CD4-positive, alpha-beta T cell treated with Interleukin-21 for 1 hour (primary cell): Measurements from ENCODE around the gene UBE2D1.

ENCODE experiments used
- DNase-seq: peaks from one replicate; pipeline ENCODE4 v3.0.0-alpha.2; 2020

Gene UBE2D1

DNA sequence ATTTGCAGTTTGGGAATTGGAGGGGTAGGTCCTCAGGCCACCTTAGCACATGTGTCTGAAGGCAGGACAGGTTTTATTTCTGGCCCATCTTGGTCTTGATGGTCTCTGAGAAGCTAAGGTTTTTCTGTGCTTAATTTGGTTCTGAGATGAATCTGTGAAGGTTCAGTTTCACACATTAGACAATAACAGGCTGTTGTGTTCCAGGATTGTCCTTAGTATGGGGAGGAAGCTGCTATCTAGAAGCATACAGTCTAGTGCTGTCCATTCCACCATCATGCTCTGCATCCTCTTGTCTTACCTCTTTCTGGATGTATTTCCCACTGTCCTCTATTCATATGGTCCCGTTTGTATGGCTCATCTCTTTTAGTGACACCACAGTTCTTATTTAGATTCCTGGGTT is 7.1 kb downstream of the UBE2D1 start:
- no peak for DNase-seq

DNA sequence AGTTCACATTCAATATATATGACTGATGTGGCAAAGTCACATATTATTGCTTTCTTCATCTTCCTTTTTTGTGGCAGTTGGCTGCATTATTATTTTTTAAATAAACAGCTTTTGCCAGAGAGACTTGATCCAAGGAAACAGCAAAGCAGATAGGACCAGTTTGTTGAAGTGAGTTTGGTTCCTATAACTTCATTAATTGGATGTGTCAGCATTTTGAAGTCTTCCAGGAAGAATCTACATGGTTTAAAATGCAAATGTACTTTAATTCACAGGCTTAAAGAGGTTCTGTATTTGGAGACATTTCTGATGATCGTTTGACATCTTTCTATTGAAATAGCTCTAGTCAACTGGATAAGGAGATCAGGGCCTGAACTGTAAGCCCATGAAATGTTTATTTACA is 13.2 kb downstream of the UBE2D1 start:
- no peak for DNase-seq

DNA sequence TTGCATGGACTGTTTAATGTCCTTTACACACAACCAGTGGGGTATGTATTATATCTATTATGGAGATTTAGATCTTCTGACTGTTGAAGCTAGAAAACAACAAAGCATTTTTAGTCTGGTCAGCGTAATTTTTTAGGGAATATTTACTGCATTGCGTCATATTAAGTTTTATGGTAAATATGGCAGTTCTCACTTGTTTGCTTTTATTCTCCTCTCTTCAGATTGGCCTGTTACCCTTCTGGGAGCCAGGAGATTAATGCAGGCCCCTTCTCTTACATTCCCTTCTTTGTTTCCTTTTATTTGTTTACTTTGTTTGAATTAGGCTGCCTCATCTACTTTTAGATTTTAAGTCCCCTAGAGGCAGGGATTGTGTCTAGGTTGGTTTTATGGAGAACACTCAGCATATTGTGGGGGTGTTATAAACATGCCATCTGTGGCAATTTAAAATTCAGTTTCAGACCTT is 13.8 kb downstream of the UBE2D1 start:
- DNase-seq: no peak

DNA sequence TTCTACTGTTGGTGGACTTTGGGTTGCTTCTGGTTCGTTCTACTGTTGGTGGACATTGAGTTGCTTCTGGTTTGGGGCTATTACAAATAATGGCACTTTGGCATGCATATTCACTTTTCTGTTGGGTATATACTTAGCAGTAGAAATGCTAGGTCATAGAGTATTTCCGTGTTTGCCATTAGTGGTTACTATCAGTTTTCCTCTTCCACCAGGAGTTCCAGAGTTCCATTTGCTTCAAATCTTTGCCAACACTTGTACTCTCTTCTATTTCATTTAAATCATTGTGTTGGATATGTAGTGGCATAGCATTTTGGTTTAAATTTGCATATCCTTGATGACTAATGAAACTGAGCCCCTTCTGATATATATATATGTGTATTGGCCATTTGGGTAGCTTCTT is 15.2 kb downstream of the UBE2D1 start:
- DNase-seq: no peak

DNA sequence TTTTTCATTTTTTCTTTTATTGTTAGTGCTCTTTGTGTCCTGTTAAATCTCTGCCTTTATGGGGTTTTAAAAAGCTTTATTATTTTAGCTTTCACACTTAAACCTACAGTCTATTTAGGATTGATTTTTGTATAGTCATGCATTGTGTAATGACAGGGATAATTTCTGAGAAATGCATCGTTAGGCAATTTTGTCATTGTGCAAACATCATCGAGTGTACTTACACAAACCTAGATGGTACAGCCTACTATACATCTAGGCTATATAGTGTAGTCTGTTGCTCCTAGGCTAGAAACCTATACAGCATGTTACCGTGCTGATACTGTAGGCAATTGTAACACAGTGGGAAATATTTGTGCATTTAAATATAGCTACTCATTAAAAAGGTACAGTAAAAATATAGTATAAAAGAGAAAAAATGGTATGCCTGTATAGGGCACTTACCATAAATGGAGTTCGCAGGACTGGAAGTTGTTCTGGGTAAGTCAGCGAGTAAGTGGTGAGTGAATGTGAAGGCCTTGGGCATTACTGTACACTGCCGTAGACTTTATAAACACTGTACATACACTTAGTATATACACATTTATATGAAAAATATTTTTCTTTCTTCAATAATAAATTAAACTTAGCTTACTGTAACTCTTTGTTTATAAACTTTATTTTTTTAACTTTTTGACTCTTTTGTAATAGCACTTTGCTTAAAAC is 16.0 kb downstream of the UBE2D1 start:
- DNase-seq: no peak

DNA sequence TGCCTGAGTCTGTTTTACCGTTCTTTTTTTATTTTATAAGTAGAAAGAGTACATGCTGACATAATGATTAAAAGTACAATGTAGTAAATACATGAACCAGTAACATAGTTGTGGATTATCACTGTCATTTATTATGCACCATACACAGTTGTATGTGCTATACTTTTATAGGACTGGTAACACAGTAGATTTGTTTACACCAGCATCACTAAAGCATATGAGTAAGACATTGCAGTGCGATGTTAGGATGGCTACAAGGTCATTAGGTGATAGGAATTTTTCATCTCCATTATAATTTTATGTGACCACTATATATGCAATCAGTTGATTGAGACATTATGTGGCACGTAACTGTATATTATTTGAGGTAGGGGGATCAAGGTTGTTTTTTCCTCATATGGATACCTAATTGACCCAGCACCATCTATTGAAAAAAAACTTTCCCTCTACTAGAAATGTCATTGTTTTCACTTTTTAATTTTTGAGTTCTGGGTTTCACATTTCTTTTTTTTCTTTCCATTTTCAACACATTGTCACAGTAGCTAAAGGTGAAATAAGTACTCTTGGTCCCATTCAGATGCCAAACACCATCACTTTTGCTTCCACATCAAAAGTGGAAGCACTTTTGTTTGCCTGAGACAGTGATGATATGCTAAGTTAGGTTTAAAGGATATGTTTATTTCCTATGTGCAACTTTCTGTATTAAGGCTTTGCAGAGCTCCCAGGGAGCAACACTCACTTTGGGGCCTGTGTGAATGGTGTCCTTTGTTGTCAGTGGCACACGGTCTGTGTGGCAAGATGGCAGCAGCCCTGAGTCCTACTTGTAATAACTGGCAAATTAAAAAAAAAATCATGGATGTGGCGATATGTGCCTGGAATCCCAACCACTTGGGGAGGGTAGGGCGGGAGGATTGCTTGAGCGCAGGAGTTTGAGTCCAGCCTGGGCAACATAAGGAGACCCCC is 17.1 kb downstream of the UBE2D1 start:
- DNase-seq: no peak

DNA sequence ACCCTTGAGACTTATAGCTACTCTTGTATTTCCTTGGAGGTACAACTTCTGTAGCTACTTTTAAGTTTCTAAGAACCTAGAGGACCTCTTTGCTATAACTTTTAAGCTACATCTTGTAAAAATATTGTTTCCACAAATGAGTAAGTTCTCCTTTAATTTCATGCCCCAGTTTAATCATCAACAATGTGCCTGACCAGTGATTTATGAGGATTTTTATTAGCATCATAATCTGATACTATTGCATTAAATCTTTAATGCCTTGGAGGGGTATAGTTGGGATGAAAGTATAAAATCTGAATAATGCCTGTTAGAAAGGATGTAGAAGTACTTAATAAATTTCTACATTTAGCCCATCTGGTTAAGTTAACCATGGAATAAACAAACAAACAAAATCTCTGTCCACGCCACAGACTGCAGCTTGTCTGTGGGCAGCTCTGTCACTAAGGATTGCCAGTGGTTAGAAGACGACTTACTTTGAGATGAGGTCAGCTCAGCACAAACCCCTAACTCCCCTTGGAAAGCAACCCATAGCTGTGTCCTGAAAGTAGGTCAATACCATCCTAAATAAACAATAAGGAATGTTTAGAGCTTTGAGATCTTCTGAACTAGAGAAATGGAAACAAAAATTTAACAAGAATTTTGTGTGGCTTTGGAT is 18.3 kb downstream of the UBE2D1 start:
- no peak for DNase-seq

DNA sequence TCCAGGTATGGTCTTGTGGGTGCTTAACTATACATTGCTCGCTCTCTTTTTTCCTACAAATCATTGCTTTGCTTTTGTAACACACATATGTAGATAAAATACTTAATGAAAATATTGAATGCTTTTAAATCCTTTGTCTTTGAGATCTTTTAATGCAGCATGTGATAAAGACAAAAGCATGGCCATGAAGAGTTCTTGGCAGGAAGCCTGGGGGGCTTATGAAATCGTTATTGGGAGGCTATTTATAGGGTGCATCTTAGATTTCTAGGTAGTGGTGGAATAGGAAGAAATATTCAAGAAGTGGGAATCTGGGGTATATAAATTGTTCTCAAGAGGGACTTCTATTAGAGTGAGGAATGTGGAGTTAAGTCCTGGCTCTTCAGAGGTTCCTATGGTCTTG is 21.9 kb downstream of the UBE2D1 start:
- DNase-seq: no peak

DNA sequence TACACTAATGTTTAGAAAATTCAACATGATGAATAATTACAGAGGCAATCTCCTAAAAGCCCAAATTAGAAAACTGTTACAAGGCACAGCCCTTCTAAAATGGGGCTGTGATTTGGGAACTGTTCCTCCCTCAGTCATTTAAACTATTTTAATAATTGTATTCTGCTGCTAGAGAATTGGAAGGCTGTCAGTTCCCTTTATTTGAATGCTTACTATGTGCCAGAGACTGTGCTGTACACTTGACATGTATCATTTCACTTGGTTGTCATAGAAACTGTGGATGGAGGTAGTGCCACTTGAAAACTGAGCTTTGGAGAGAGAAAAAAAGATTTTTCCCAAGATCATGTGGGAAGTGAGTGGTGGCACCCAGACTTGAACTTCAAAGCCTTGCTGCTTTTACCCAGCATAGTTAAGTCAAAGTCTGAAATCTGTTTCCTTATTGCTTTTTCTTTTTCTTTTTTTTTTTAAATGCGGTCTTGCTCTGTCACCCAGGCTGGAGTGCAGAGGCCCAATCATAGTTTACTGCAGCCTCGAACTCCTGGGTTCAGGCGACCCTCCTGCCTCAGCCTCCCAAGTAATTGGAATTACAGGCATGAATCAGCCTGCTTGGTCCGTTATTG is 23.6 kb downstream of the UBE2D1 start:
- DNase-seq: no peak

DNA sequence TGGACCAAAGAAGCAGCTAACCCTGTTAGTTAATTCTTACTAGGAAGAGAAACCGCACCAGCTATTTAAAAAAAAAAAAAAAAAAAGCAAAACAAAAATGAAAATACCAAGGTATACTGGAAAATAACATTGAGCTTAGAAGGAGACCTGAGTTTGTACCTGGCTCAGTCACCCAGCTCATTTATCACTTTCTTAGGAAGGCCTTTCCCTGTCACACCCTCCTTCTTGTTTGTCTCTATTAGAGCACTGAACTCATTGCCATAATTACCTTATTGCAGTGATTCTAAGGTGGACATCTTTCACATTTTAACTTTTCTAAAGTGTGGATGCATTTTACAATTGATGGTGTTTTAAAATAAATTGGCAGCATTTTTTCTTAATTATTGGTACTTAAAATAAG is 24.1 kb downstream of the UBE2D1 start:
- DNase-seq: no peak

DNA sequence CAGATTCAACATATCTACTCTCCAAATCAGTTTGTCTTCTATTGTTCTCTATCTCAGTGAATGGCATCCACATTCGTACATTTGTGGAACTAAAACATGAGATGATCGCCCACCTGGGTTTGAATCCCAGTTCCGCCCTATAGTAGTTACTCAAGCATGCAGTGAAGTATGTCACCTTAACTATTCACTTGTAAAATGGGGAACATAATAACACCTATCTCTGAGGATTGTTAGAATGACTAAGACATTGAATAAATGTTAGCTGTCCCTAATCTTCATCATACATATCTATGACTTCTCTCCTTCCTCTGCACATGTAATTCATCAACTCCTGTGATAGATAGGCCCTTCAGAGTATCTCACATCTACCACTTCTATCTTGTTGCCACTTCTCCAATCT is 24.7 kb downstream of the UBE2D1 start:
- no peak for DNase-seq

DNA sequence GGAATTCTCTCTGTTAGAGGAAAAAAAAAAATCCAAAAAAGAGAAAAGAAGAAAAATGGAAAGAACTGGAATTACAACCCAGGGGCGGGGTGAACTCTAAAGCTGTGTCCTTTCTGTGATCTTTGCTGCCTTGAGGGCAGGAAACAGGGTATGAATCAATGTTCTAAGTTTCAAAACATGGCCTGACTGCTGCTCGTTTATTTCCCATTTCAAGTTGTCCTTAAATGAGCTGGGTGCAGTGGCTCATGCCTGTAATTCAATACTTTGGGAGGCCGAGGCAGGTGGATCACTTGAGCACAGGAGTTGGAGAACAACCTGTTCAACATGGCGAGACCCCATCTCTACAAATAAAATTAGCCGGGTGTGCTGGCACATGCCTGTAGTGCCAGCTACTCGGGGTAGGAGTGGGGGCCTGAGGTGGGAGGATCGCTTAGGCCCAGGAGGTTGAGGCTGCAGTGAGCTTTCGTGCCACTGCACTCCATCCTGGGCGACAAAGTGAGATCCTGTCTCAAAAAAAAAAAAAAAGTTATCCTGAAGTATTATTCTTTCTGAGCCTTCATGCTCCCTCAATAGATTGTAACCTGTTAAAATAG is 25.7 kb downstream of the UBE2D1 start:
- no peak for DNase-seq

DNA sequence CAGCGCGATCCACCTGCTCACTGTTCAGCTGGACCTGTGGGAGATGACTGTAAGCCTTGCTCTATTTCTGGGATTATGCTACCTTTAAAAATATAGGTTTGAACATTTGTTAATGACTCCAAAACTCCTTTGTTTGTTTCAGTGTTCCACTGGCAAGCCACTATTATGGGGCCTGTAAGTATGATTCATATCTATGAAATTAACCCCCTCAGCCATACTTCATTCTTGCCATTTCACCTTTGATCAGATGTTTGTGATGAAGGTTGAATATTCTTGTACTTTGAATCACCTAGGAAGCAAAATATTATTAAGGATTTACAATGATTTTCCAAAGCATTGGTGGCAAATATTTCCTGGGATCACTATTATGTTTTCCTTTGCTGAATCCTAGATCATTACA is 26.5 kb downstream of the UBE2D1 start:
- DNase-seq: no peak

DNA sequence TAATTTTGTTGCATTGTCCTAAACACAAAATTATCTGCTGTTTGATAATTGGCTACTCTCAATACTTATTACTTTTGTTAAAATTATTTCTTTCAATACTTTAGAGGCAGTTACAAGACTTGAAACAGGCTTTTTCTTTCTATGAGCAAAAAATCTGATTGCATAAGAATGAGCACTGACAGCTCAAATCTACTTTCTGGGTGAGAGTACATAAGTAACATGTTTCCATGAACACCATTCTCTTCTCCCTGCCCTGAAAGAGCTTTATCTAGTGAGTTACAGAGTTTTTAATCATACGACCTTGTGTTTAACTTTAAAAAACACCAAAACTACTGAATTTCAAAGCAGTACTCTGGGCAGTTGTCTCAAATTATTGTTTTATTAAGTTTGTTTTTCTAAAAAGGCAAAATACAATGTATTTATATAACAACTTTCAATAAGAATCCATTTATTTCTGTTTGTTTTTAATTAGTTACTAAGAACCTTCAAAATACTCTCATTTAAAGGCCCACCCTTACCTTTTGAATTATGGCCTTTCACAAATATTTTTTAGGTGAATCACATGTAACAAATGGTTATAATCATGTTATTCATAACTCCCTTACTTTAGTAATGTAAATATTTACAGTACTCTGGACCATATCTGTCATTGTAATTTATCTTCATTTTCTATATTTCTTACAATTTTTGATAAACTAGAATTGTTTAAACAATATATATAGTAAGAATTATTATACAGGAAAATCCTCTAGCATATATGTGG is 27.4 kb downstream of the UBE2D1 start:
- DNase-seq: no peak

DNA sequence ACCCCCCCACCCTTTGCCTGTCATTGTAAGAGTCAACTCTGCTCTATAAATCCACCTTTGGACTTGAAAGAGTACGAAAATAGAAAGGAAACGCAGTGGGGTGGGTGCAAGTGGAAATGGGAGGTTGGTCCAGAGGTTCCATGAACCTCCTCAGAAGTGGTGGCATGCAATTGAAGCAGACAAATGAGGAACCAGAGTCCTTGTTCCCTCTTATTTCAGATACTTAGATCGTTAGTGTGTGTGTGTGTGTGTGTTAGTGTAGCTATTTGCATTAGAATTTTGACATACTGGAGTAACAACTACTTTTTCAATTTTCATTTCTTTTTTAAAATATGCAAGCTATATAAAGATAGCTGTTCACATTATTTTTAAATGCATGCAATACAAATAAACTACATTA is 32.3 kb downstream of the UBE2D1 start:
- no peak for DNase-seq

DNA sequence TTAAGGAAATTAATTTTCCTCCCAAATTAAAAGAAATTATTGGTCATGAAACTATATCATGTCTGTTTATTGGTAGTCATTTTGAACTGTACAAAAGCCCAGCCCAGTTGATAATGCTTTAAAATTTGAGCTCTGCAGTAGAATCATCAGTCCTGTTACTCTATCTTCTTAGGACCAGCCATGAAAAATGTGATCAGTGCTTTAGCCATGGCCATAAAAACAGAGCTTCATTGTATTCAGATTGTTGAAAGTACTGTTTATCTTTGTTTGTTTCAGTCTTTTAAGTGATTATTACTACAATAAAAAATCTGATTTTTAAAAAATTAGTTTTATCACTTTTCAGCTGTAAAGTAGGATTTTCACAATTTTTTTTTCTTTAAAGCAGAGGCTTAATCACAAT is 36.7 kb downstream of the UBE2D1 start:
- no peak for DNase-seq

DNA sequence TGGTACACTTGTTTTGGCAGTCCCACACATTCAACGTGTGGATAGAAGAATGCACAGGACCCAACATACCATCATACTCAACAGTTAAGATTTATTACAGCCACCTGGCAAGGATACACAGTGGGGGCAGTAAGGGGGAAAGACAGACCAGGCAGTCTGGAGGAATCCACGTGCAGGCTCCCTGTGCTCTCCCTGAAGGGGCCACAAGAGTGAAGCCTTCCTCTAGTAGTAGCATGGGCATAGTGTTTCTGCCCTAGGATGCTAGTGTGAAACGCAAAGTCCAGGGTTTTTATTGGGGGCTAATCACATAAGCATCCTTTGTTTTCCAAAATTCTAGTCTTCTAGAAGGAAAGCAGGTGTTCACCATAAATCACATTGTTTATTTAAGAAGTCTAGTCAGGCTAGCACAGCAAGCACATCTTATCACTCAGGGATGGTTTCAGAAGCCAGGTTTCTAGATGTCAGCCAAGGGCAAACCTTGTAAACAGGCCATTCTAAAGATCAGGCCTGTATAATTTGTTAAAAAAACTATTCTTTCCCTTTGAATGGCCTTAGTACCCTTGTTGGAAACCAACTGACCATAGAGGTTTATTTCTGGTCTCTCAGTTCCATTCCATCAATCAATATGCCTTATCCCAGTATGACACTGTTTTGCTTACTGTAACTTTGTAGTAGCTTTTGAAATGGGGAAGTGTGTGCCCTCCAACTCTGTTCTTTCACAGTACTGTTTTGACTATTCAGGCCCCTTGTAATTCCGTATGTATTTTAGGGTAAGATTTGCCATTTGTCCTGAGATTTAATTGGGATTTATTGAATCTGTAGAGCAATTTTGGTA is 38.0 kb downstream of the UBE2D1 start:
- no peak for DNase-seq

DNA sequence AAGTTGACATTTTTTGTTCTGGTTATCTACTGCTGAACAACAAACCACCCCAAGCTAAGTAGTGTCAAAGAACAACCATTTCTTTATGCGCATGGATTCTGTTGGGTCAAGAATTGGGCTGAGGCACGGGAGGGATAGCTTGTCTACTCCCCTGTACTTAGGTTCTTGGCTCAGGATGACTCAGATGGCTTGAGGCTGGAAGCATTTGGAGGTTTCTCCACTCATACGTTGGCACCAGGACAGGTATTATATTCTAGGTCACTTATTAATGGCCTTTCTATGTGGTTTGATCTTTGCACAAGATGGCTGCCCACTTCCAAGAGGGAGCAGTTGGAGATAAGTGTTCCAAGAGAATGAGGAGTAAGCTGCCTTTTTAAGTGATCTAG is 38.6 kb downstream of the UBE2D1 start:
- DNase-seq: no peak

DNA sequence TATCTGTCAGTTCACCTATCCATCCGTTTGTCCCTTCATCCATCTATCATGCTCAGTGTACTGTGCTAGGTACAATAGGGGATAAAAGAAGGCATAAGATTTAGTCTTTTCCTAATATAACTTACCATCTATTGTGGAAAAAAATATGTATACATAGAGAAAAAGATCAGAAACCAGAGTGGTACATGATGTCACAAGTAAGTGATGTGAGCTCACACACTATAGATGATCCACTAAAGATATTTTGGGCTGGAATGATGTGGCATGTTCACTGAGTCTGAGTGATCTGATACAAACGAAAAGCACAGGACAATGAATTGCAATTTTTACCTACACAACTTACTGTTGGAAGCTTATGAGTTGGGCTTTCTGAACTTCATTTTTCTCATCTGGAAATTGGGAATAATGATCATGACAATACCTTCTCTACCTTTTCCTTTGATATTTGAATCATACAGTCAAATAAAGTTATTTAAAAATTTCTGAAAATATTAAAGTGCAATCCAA is 47.7 kb downstream of the UBE2D1 start:
- DNase-seq: no peak

DNA sequence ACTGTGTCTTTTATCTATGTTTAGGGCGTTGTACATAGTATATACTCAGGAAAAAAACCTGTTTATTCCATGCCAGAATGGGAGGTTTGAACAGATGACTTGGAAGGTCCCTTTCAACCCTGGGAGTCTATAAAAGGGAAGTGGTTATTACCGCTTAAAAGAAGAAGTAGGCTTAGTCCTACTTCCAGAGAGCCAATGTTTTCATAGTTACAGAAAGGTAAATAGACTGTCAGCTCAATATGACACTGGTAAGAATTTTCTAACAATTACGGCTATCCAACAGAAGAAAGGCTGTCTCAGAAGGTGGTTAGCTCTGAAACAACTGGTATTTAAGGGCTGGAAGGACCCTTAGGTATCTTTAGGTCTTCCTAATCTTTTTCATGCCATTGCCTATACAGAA is 49.3 kb downstream of the UBE2D1 start:
- peak; percentile 49 for DNase-seq

DNA sequence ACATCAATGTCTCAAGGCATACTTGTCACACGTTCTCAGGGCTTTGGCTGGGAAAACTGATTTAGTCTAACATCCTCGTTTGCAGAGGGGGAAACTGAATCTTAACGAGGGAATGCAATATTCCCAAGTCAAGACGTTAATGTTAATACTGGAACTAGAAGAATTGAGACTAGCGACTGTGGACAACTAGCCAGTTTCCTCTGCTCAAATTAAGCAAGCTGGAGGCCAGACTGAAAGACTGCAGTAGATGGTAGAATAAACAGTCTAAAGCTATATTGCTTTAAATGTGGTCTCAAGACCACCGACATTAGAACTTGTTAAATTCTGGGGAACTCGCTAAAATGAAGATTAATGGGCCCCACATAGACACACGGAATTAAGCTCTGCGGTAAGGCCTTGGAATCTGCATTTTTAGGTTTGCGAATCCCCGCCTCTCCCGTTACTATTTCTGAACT is 49.8 kb downstream of the UBE2D1 start:
- no peak for DNase-seq
